Natural killer cell (primary cell): Measurements from ENCODE around the gene NFATC3. TPM values are rescaled to one million over a fixed set of nuclear protein-coding genes. Genes with fewer than 3 reads are reported as not detected.

Source experiments
- ATAC-seq, 3 donors: fragments of 150-1000 bp in 2 of 3; fragments of 200-7000 bp in 1 of 3; cut with Tn5 transposase; 1 replicate in 1 of 3; 2 replicates in 2 of 3; pipeline ENCODE4 v1.10.0; 2021; ENCODE audit warnings: mild to moderate bottlenecking in 2 of 3, moderate library complexity in 2 of 3
- DNase-seq, 2 donors: peaks; one replicate each; pipeline versions ENCODE4 v3.0.0 to v3.0.0-alpha.2; 2013 to 2021; ENCODE audit warnings: mixed read lengths in 1 of 2
- H3K27ac ChIP-seq: one replicate; pipeline ENCODE4 v1.5.1; 2013; ENCODE audit warnings: mild to moderate bottlenecking, low read length
- H3K27me3 ChIP-seq: one replicate; pipeline ENCODE4 v1.6.1; 2013; ENCODE audit warnings: low read length; ENCODE audit not compliant: control insufficient read depth, insufficient read depth
- H3K36me3 ChIP-seq: one replicate; pipeline ENCODE4 v1.6.1; 2013; ENCODE audit warnings: low read length; ENCODE audit not compliant: control insufficient read depth, insufficient read depth
- H3K4me1 ChIP-seq: one replicate; pipeline ENCODE4 v1.6.1; 2013; ENCODE audit warnings: low read length; ENCODE audit not compliant: control insufficient read depth, insufficient read depth
- H3K4me3 ChIP-seq: one replicate; pipeline ENCODE4 v1.5.1; 2013; ENCODE audit warnings: low read length
- H3K9me3 ChIP-seq: one replicate; pipeline ENCODE4 v1.6.1; 2013; ENCODE audit warnings: low read length; ENCODE audit not compliant: control insufficient read depth, insufficient read depth
- H3K27ac Mint-ChIP-seq, 2 donors: one replicate each; pipeline ENCODE4 v1.8.0; 2022; ENCODE audit warnings: mild to moderate bottlenecking in 2 of 2, mixed read lengths in 2 of 2, moderate library complexity in 1 of 2
- H3K27me3 Mint-ChIP-seq, 2 donors: one replicate each; pipeline ENCODE4 v1.8.0; 2022; ENCODE audit warnings: low read depth in 2 of 2, mixed read lengths in 2 of 2
- H3K36me3 Mint-ChIP-seq: one replicate; pipeline ENCODE4 v1.8.0; 2022; ENCODE audit warnings: mixed read lengths
- H3K4me1 Mint-ChIP-seq, 2 donors: one replicate each; pipeline ENCODE4 v1.8.0; 2022; ENCODE audit warnings: mixed read lengths in 2 of 2
- H3K4me3 Mint-ChIP-seq: one replicate; pipeline ENCODE4 v1.8.0; 2022; ENCODE audit warnings: mild to moderate bottlenecking, moderate library complexity, mixed read lengths
- H3K9me3 Mint-ChIP-seq, 2 donors: one replicate each; pipeline ENCODE4 v1.8.0; 2022; ENCODE audit warnings: mixed read lengths in 2 of 2
- WGBS: methylation state at CpG from one replicate; pipeline ENCODE4 v1.1.7; 2013; ENCODE audit warnings: missing lambda C conversion rate; ENCODE audit not compliant: insufficient coverage; 5-methylcytosine and 5-hydroxymethylcytosine counted together
- intact Hi-C: fragments of 100-400 bp; cut with micrococcal nuclease; formaldehyde crosslinking; loops from one replicate; pipeline ENCODE4 v1.14.2; 2022
- total RNA-seq, 4 donors: library from RNA; stranded (reverse); fragments of 120-200 nt in 1 of 4; gene quantifications; one replicate each; pipeline versions ENCODE4 v1.2.3 to v1.2.4, GENCODE V29; 2013 to 2022
- TF ChIP-seq, protein P1 (sequence below): fragments of 200-600 bp; IDR thresholded peaks from one replicate; pipeline ENCODE4 v1.8.0; 2022; ENCODE audit warnings: antibody characterized with exemption

NFATC3 gene
- total RNA-seq, 3 donors from 2014 or later (not counting 1 experiment from before 2014, with no cell fraction given) = 241 to 282 (median 263) TPM

DNA sequence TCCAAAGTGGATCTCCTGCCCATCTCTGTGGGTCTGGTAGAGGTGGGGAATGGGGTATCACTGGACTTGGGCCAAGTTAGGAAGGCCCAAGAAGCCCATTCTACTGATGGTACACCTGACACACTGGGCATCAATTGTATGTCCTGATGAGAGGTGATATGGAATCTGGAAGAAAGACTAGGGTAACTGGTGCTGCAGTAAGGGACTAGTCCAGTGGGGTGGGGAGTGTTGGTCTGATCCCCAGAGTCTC is 5.9 kb upstream of the NFATC3 start:
- no peak overlapping the region for H3K4me3 ChIP-seq
- intact Hi-C loops = no loop called here
- H3K4me1 ChIP-seq = peaks cover 100% of the 10 kb centered on the region
- Mint-ChIP-seq H3K4me1 (peaks cover 83 to 86% of the 10 kb centered on the region in 2 donors), H3K36me3 (peaks cover 7% of the 10 kb centered on the region), H3K9me3 (no peaks in the 10 kb centered on the region), H3K27me3 (no peaks in the 10 kb centered on the region), H3K4me3 (peak overlapping the region; percentile 58), H3K27ac (peak overlapping the region; percentile 81 to 93)
- H3K27me3 ChIP-seq = no peaks in the 10 kb centered on the region
- no peaks in the 10 kb centered on the region for H3K9me3 ChIP-seq
- DNase-seq (no peak), ATAC-seq (no peak)
- H3K36me3 ChIP-seq = peaks cover 21% of the 10 kb centered on the region
- peak overlapping the region; percentile 82 for H3K27ac ChIP-seq
- TF ChIP-seq, protein P1, sequence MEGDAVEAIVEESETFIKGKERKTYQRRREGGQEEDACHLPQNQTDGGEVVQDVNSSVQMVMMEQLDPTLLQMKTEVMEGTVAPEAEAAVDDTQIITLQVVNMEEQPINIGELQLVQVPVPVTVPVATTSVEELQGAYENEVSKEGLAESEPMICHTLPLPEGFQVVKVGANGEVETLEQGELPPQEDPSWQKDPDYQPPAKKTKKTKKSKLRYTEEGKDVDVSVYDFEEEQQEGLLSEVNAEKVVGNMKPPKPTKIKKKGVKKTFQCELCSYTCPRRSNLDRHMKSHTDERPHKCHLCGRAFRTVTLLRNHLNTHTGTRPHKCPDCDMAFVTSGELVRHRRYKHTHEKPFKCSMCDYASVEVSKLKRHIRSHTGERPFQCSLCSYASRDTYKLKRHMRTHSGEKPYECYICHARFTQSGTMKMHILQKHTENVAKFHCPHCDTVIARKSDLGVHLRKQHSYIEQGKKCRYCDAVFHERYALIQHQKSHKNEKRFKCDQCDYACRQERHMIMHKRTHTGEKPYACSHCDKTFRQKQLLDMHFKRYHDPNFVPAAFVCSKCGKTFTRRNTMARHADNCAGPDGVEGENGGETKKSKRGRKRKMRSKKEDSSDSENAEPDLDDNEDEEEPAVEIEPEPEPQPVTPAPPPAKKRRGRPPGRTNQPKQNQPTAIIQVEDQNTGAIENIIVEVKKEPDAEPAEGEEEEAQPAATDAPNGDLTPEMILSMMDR = no peak

DNA sequence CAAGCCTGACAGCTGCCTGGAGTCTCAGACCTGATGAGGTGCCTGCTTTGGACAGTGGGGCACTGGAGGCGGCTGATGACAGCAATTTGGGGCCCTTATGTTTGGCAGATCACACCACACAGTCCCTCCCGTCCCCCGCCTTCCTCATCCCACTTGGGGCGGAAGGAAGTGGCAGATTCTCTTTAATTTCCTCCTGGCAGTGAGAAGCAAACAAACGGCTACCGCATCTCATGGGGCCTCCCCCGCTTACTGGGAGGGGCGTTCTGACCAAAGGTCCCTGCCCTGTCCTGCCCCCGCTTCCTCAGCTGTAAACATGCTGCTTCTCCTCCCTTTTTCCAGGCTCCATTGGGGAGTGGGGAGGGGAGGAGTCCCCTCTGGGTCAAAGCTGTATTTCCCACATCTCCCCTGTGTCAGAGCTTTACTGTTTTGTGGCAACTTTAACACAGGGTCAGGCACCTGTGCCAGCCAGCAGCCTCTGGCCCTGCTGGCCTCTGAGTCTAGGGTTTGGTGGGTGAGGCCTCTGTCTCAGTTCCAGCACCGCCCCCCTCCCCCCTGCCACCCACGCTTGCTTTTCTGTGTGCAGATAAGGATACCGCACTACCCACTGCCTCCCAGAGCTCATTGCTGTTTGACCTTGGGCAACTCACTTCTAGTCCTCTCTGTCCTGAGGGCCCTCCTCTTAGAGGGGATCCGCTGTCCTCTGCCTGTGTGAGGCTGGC is 5.4 kb upstream of the NFATC3 start:
- H3K36me3 Mint-ChIP-seq = peaks cover 2% of the 10 kb centered on the region
- peak; percentile 39 to 71 (median 49) for ATAC-seq
- WGBS = 2% methylated on average over 13 of the region's 13 CpGs

DNA sequence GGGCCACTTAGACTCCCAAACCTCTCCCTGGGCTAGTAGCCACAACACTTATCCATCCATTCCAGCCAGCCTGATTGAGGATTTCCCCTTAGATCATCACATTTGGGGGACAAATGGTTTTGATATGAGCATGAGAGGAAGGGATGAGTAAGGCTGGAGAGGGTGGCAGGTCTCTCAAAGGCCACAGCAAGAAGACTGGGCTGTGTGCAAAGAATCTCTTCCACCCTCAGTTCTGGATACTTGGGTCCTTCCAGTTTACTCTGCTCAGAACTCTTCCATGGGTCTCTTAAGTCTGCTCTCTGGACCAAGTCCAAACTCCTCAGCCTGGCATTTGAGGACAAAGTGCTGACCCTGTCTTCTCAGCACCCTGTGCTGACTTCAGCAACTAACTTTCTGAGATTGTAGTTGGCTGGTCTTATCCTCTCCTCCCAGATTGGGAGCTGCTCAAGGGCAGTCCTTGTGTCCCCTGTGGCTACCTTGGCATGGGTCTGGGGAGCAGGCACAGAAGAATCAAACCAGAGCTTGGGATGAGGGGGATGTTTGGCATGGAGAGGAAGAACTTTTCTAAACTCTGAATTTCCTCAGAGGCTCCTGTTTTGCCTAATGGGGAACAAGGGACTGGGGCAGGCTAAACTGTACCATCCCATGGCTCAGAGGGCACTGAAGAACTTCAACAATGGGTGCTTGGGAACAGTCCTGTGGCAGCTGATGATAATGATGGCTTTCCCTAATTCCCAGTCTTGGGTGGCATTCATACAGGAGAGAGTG is 3.1 kb upstream of the NFATC3 start:
- H3K27me3 ChIP-seq = no peaks in the 10 kb centered on the region
- no peak for ATAC-seq
- intact Hi-C loops = loop anchor here (1.0 to 10.0 kb wide), 2 partner anchors 11 to 233 kb away; partner anchors contain the start of genes PRMT7 and SLC7A6OS

More for the DNA sequence above, 5.4 kb upstream of the NFATC3 start:
- Mint-ChIP-seq H3K4me3 (peak overlapping the region; percentile 58), H3K9me3 (no peaks in the 10 kb centered on the region), H3K27ac (peak overlapping the region; percentile 81 to 93), H3K4me1 (peaks cover 79 to 83% of the 10 kb centered on the region in 2 donors), H3K27me3 (no peaks in the 10 kb centered on the region)
- no peak overlapping the region for H3K4me3 ChIP-seq
- no peaks in the 10 kb centered on the region for H3K9me3 ChIP-seq
- peak overlapping the region; percentile 82 for H3K27ac ChIP-seq
- H3K27me3 ChIP-seq = no peaks in the 10 kb centered on the region
- H3K4me1 ChIP-seq = peaks cover 100% of the 10 kb centered on the region
- TF ChIP-seq, protein P1 = no peak
- peak; percentile 58 to 85 for DNase-seq
- intact Hi-C loops = loop anchor here (10.0 kb wide), 1 partner anchor 235 kb away; the partner anchor contains the start of genes PRMT7 and SLC7A6OS
- peaks cover 21% of the 10 kb centered on the region for H3K36me3 ChIP-seq

More for the DNA sequence above, 3.1 kb upstream of the NFATC3 start:
- DNase-seq = no peak
- Mint-ChIP-seq H3K36me3 (no peaks in the 10 kb centered on the region), H3K4me1 (peaks cover 68 to 71% of the 10 kb centered on the region in 2 donors), H3K27me3 (no peaks in the 10 kb centered on the region), H3K9me3 (no peaks in the 10 kb centered on the region), H3K27ac (peak overlapping the region; percentile 81 to 90), H3K4me3 (peak overlapping the region; percentile 42)
- Histone ChIP-seq H3K4me3 (no peak overlapping the region), H3K4me1 (peaks cover 79% of the 10 kb centered on the region), H3K27ac (peak overlapping the region; percentile 64), H3K9me3 (no peaks in the 10 kb centered on the region), H3K36me3 (peaks cover 9% of the 10 kb centered on the region)
- TF ChIP-seq, protein P1 = no peak
